ENCODE data around the gene CRYGB.
"Not testable (repeated sequence)": the region's sequence is repeated elsewhere in the genome, so short reads cannot be mapped to it uniquely, and the experiment has no call there.

CRYGB gene

GRCh38 chr2:208150094-208150493 is 4.1 kb upstream of the CRYGB start:
- DNase-seq (ENCODE audit: low read depth), result no peak

GRCh38 chr2:208148803-208149202 is 2.8 kb upstream of the CRYGB start:
- no peak for DNase-seq (ENCODE audit: low read depth)

DNA sequence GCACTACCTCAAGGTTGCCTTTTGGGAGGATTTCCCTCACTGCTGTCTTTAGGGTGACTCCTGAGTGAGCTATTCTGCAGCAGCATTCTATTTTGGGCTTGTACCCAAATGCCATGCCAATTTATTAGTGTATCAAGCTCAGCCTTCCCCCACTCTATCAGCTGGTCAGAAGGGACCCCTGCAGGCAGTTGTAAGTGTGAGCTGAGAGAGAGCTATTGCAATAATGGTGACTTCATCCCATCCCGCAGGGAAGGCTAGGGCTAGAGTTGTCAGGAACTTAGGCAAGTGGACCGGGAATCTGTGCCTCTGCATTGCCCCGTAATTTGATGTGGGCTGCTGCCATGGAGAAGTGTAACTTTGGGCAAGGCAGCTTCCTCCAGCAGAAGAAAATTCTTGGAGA is 1.8 kb upstream of the CRYGB start:
- DNase-seq (ENCODE audit: low read depth), result no peak

DNA sequence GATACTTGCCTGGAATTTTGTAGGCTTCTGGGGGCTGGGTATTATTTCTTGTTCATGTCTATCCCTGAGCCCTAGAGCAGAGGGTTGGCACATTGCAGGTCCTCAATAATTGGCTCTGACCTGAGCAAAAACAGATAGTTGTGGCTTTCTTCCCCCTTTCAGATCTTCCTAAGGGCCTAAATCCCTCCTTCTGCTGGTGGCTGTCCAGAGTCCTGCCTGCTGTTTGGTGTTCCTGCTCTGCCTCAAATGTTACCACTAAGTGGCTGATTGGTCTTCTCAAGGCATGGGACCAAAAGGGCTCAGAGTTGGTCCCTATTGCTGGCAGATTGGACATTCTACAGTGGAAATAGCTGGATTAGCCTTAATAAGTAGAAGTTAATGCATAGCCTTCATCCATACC is 1.1 kb upstream of the CRYGB start:
- no peak for DNase-seq (ENCODE audit: low read depth)

- no peak for DNase-seq (ENCODE audit: low read depth)
Measured at GRCh38 chr2:208142925-208143799, 2.8 kb downstream of the CRYGB start.

- peak; percentile 16 for DNase-seq (ENCODE audit: low read depth)
Measured at GRCh38 chr2:208142240-208142924, 3.6 kb downstream of the CRYGB start.

GRCh38 chr2:208139447-208139846 is 6.5 kb downstream of the CRYGB start:
- DNase-seq (ENCODE audit: low read depth), result no peak

DNA sequence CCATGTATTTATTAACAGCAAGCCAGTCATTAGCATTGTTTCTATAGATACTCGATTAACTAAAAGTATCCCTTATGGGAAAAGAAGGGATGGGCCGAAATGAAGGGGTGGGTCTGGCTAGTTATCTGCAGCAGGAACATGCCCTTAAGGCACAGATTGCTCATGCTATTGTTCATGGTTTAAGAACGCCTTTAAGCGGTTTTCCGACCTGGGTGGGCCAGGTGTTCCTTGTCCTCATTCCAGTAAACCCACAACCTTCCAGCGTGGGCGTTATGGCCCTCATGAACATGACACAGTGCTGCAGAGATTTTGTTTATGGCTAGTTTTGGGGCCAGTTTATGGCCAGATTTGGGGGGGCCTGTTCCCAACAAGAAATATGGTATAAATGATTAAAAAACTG is 7.6 kb downstream of the CRYGB start:
- not testable (repeated sequence) for DNase-seq (ENCODE audit: low read depth)

- DNase-seq (ENCODE audit: low read depth), result no peak
Measured at GRCh38 chr2:208136716-208137094, 9.3 kb downstream of the CRYGB start.

GRCh38 chr2:208135794-208136715 is 9.9 kb downstream of the CRYGB start:
- no peak for DNase-seq (ENCODE audit: low read depth)

DNA sequence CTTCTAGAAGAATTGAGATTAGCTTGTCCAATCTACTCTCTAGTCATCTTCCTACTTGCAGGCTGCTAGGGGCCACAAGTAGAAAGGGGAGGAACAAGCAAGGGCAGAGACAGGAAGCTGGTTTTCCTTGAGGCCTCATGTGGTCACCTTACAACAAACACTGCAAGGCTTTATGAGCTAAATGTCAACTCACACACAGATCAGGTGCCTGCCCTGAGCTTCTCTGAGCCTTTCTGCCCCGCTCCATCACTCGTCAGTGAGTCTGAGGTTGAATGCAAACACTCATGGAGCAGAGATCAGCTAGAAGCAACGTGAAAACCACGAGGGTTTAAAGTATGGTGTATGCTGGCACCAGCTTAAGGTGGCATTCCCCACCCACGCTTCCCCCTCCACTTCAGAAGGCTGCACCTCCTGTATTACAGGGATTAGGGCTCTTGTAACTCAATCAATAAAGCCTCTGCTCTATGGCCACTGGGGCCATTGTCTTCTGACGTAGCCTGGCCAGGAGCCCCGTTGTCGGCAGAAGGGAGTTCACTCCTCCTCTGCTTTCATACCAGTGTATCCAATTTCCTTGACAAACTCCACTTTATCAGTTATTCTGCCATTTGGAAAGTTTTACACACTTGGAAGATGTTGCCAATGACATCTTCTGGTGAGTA is 10.9 kb downstream of the CRYGB start:
- DNase-seq (ENCODE audit: low read depth), result no peak

GRCh38 chr2:208130712-208131110 is 15.2 kb downstream of the CRYGB start:
- no peak for DNase-seq (ENCODE audit: low read depth)

DNA sequence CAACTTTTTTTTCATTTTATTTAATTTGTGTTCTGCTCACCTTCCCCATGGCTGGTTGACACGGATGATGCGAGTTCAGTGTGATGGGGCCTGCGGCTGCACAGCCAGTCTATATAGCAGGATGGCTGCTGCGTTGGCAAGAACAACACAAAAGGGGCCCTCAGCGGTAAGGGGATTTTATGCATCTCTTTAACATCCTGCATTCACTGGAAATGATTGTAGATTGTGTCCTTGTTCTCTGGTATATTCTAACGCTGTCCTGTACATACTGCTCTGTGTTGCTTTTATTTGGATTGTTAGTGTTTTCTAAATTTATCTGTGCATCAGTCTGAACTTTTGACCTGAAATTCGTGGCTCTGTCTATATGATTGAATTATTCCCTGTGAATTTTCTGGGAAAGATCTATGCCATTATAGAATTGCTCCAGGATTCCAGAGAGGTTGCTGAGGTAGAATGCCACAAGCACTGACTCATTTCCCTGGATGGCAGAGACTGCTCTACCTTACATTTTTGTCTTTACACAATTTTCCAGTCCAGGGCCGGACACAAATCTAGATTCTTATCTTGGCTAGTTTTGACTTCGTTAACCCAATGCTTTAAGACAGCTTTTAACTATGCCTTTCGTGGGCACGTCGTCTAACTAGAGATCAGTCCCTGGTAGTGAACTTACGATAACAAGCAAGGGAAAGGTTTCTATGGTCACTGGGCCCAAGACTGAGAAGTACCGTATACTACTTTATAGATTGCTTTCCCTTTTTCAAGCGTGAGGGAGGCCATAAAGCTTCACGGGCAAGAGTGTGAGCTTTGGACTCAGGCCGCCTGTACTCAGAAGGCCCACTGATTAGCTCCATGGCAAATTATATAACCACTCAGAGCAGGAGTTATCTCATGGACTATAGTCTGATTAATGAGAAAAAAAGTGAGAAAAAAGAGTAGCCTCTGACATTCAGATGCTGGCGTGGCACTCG is 15.9 kb downstream of the CRYGB start, which contains the start of gene CRYGC:
TSS of gene CRYGC (minus strand) at position 85 of the 968 bp plus-strand sequence. CDS start at position 49, 36 bp downstream.
- DNase-seq (ENCODE audit: low read depth), result no peak

- no peak for DNase-seq (ENCODE audit: low read depth)
Measured at GRCh38 chr2:208128136-208128535, 17.8 kb downstream of the CRYGB start.

DNA sequence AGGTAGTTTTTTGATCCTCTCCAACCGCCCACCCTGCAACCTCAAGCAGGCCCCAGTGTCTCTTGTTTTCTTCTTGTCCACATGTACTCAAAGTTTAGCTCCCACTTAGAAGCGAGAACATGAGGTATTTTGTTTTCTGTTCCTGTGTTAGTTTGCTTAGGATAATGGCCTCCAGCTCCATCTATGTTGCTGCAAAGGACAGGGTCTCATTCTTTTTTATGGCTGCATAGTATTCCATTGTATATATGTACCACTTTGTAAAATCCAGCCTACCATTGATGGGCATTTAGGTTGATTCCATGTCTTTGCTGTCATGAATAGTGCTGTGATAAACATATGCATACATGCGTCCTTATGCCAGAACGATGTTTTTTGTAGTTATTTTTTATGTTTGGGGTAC is 18.9 kb downstream of the CRYGB start:
- DNase-seq (ENCODE audit: low read depth), result no peak

- no peak for DNase-seq (ENCODE audit: low read depth)
Measured at GRCh38 chr2:208125251-208125650, 20.7 kb downstream of the CRYGB start.

- not testable (repeated sequence) for DNase-seq (ENCODE audit: low read depth)
Measured at GRCh38 chr2:208124013-208124715, 21.8 kb downstream of the CRYGB start, which contains the start of gene CRYGD. Gene CRYGD, minus strand, starts transcription at chr2:208124524. Its CDS starts 51 bp downstream, at chr2:208124473.

DNA sequence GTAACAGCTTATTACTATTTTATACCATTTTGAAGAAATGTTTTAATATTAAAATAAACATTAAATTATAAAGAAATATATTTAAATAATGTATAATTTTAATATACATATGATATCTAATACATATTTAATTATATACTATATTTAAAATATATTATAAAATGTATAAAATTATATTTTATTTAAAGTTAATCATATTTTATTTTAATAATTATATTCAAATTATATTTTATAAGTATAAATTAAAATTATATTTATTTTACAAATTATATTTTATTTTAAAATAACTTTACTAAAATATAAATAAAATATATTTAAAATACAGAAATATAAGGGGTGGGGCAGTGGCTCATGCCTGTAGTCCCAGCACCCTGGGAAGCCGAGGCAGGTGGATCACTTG is 23.7 kb downstream of the CRYGB start:
- DNase-seq (ENCODE audit: low read depth), result no peak

GRCh38 chr2:208118918-208119317 is 27.0 kb downstream of the CRYGB start:
- DNase-seq (ENCODE audit: low read depth), result no peak

DNA sequence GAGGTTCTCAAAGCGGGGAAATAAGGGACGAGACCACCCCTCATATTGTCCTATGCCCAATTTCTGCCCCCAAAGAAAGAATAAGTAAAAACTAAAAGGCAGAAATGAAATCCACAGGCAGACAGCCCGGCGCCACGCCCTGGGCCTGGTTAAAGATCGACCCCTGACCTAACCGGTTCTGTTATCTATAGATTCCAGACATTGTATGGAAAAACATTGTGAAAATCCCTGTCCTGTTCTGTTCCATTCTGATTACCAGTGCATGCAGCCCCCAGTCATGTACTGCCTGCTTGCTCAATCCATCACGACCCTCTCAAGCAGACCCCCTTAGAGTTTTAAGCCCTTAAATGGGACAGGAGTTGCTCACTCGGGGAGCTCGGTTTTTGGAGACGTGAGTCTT is 28.6 kb downstream of the CRYGB start:
- not testable (repeated sequence) for DNase-seq (ENCODE audit: low read depth)

Measured in EH (cell line).